GM23338 (cell line): ENCODE data around the gene BRSK2.

ENCODE experiments used
- CREB1 ChIP-seq: fragments of 250-450 bp; sonication (Bioruptor Pico); IDR thresholded peaks from 2 replicates; pipeline ENCODE4 v1.5.0; 2020; ENCODE audit warnings: low read depth, mild to moderate bottlenecking, moderate library complexity
- CTCF ChIP-seq, 2 experiments: fragments of 200-600 bp in 1 of 2; sonication (generic) in 1 of 2; conservative IDR thresholded peaks; 2 replicates each; pipeline versions ENCODE4 v1.5.1 to v1.6.1; 2016 to 2017; ENCODE audit warnings: antibody characterized with exemption in 2 of 2, low read depth in 2 of 2, mild to moderate bottlenecking in 2 of 2, moderate library complexity in 1 of 2
- EZH2 ChIP-seq: fragments of 200-600 bp; sonication (generic); IDR thresholded peaks from one replicate; pipeline ENCODE4 v1.8.0; 2017; ENCODE audit warnings: antibody characterized with exemption, mild to moderate bottlenecking, low read depth; ENCODE audit not compliant: unreplicated experiment
- EZH2phosphoT487 ChIP-seq: fragments of 200-600 bp; sonication (generic); IDR thresholded peaks from one replicate; pipeline ENCODE4 v1.8.1; 2018; ENCODE audit warnings: antibody characterized with exemption; ENCODE audit not compliant: unreplicated experiment
- JUNB ChIP-seq: IDR thresholded peaks from one replicate; pipeline ENCODE4 v1.6.1; 2016; ENCODE audit warnings: antibody characterized with exemption; ENCODE audit not compliant: unreplicated experiment
- NANOG ChIP-seq: IDR thresholded peaks from 2 replicates; pipeline ENCODE4 v1.6.1; 2016; ENCODE audit warnings: antibody characterized with exemption, borderline replicate concordance
- POLR2AphosphoS5 ChIP-seq: IDR thresholded peaks from 2 replicates; pipeline ENCODE4 v1.6.1; 2016; ENCODE audit warnings: antibody characterized with exemption, low read depth
- REST ChIP-seq: IDR thresholded peaks from one replicate; pipeline ENCODE4 v1.6.1; 2018; ENCODE audit warnings: antibody characterized with exemption; ENCODE audit not compliant: unreplicated experiment
- STAT1 ChIP-seq: IDR thresholded peaks from one replicate; pipeline ENCODE4 v1.6.1; 2016; ENCODE audit warnings: antibody characterized with exemption; ENCODE audit not compliant: unreplicated experiment
- TF ChIP-seq, protein P1 (sequence below): IDR thresholded peaks from 2 replicates; pipeline ENCODE4 v1.6.1; 2016; ENCODE audit warnings: antibody characterized with exemption

DNA sequence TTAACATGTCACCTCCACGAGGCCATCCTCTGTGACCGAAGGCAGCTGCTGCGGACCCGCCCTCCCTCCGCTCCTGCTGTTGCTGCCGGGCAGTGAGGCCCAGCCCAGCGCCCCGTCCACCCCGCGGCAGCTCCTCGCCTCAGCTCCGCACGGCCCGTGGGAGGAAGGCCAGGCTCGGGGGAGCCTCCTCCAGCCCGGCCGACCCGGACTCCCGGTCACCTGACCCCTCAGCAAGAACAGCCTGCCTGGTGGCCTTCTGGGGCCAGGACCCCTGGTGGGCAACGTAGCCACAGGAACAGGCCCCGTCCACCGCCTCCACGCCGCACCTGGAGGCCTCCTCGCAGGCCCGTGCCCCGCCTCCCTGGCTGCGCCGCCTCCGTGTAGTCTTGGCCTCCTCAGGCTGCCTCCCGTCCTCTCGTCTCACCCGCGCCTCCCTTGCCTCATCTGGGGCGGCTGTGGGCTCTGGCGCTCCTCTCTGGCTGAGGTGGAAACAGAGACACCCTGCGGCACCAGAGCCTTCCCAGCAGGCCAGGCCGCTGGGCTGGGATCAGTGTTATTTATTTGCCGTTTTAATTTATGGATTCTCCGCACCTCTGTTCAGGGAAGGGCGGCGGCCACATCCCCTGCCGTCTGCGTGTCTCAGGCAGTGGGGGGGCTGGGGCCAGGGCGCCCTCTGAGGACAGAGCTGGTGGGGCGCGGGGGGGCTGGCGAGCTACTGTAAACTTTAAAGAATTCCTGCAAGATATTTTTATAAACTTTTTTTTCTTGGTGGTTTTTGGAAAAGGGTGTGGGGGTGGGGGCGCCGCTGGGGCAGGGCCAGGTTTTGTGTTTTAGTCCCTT, 71.5 kb downstream of the BRSK2 start:
- TF ChIP-seq EZH2phosphoT487 (no peak), POLR2AphosphoS5 (peak; percentile 19; the same call in 1 of the 2 replicates), CTCF (conservative IDR thresholded peaks at IDR 0.05; ENCODE audit: low read depth in 2 of 2) (no peak), JUNB (no peak), EZH2 (no peak), STAT1 (no peak), CREB1 (CRISPR knock-in tag) (no peak), REST (no peak), NANOG (no peak)
- TF ChIP-seq, protein P1, sequence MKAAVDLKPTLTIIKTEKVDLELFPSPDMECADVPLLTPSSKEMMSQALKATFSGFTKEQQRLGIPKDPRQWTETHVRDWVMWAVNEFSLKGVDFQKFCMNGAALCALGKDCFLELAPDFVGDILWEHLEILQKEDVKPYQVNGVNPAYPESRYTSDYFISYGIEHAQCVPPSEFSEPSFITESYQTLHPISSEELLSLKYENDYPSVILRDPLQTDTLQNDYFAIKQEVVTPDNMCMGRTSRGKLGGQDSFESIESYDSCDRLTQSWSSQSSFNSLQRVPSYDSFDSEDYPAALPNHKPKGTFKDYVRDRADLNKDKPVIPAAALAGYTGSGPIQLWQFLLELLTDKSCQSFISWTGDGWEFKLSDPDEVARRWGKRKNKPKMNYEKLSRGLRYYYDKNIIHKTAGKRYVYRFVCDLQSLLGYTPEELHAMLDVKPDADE, result no peak
